HepG2 (cell line): ENCODE data around the gene TASP1.
"Not testable (repeated sequence)": the region's sequence is repeated elsewhere in the genome, so short reads cannot be mapped to it uniquely, and the experiment has no call there.

Experiments
- ATAD3A ChIP-seq: sonication (generic); formaldehyde crosslinking; IDR thresholded peaks from 2 replicates; pipeline ENCODE4 v1.4.0; 2020; ENCODE audit warnings: missing genetic modification reagents
- PBX3 ChIP-seq: sonication (generic); formaldehyde crosslinking; IDR thresholded peaks from 2 replicates; pipeline ENCODE4 v1.8.1; 2023; ENCODE audit warnings: missing genetic modification reagents, inconsistent platforms, borderline replicate concordance
- SRF ChIP-seq: IDR thresholded peaks from 2 replicates; pipeline ENCODE4 v1.6.1; 2011; ENCODE audit warnings: mild to moderate bottlenecking, low read depth, low read length, moderate library complexity
- U2AF2 ChIP-seq: fragments of 200-400 bp; formaldehyde crosslinking; IDR thresholded peaks from 2 replicates; pipeline ENCODE4 v1.6.1; 2017; ENCODE audit warnings: low read depth, mild to moderate bottlenecking, low read length

GRCh38 chr20:13658060-13658459, 19.3 kb upstream of the TASP1 start:
- TF ChIP-seq SRF; ATAD3A (CRISPR knock-in tag); PBX3 (CRISPR knock-in tag); U2AF2: not testable (repeated sequence)
